MM.1S (cell line): Measurements from ENCODE around the gene NMRAL1.

Experiments
- DNase-seq: peaks from one replicate; pipeline ENCODE4 v3.0.0-alpha.2; 2015
- H2AFZ ChIP-seq: fragments of 300-600 bp; sonication (generic); 2 replicates; pipeline ENCODE4 v1.6.0; 2016; ENCODE audit warnings: antibody characterized with exemption, low read length
- H3F3A ChIP-seq: fragments of 300-600 bp; sonication (generic); 2 replicates; pipeline ENCODE4 v1.6.1; 2016; ENCODE audit warnings: mild to moderate bottlenecking, antibody characterized with exemption, low read length, moderate library complexity, mixed read lengths; ENCODE audit not compliant: insufficient read depth
- H3K27ac ChIP-seq: fragments of 300-600 bp; sonication (generic); 2 replicates; pipeline ENCODE4 v1.5.1; 2016; ENCODE audit warnings: mild to moderate bottlenecking, low read length
- H3K27me3 ChIP-seq: fragments of 300-600 bp; sonication (generic); replicated peaks from 2 replicates; pipeline ENCODE4 v1.6.0; 2016; ENCODE audit warnings: low read length; ENCODE audit not compliant: insufficient read depth
- H3K36me3 ChIP-seq: fragments of 300-600 bp; sonication (generic); replicated peaks from 2 replicates; pipeline ENCODE4 v1.6.1; 2016; ENCODE audit warnings: mild to moderate bottlenecking, low read length, mixed read lengths; ENCODE audit not compliant: insufficient read depth
- H3K4me1 ChIP-seq: fragments of 300-600 bp; sonication (generic); 2 replicates; pipeline ENCODE4 v1.6.1; 2016; ENCODE audit warnings: low read length, mixed read lengths
- H3K4me2 ChIP-seq: fragments of 300-600 bp; sonication (generic); 2 replicates; pipeline ENCODE4 v1.6.0; 2016; ENCODE audit warnings: low read depth, low read length
- H3K4me3 ChIP-seq: fragments of 300-600 bp; sonication (generic); 2 replicates; pipeline ENCODE4 v1.5.1; 2016; ENCODE audit warnings: low read length, mixed read lengths
- H3K79me2 ChIP-seq: fragments of 300-600 bp; sonication (generic); 2 replicates; pipeline ENCODE4 v1.6.1; 2016; ENCODE audit warnings: mixed run types, low read length, mixed read lengths
- H3K9ac ChIP-seq: fragments of 300-600 bp; sonication (generic); 2 replicates; pipeline ENCODE4 v1.6.1; 2016; ENCODE audit warnings: low read length, mixed read lengths
- H3K9me2 ChIP-seq: fragments of 300-600 bp; sonication (generic); replicated peaks from 2 replicates; pipeline ENCODE4 v1.6.1; 2016; ENCODE audit warnings: mild to moderate bottlenecking, low read length, mixed read lengths; ENCODE audit not compliant: insufficient read depth
- H3K9me3 ChIP-seq: fragments of 300-600 bp; sonication (generic); replicated peaks from 2 replicates; pipeline ENCODE4 v1.6.1; 2016; ENCODE audit warnings: mild to moderate bottlenecking, low read length, mixed read lengths; ENCODE audit not compliant: insufficient read depth
- H4K20me1 ChIP-seq: fragments of 300-600 bp; sonication (generic); 2 replicates; pipeline ENCODE4 v1.6.1; 2016; ENCODE audit warnings: mild to moderate bottlenecking, low read length, moderate library complexity, mixed read lengths; ENCODE audit not compliant: insufficient read depth
- CTCF ChIP-seq: fragments of 300-600 bp; sonication (generic); IDR thresholded peaks from 2 replicates; pipeline ENCODE4 v1.5.1; 2016; ENCODE audit warnings: antibody characterized with exemption, low read length, mixed read lengths
- EZH2 ChIP-seq: fragments of 300-600 bp; sonication (generic); optimal IDR thresholded peaks from 2 replicates; pipeline ENCODE3; 2017; ENCODE audit warnings: low read depth, mild to moderate bottlenecking, antibody characterized with exemption, low read length, mixed read lengths
- EZH2phosphoT487 ChIP-seq: fragments of 300-600 bp; sonication (generic); IDR thresholded peaks from 2 replicates; pipeline ENCODE4 v1.6.1; 2018; ENCODE audit warnings: antibody characterized with exemption, low read length

Gene NMRAL1

DNA sequence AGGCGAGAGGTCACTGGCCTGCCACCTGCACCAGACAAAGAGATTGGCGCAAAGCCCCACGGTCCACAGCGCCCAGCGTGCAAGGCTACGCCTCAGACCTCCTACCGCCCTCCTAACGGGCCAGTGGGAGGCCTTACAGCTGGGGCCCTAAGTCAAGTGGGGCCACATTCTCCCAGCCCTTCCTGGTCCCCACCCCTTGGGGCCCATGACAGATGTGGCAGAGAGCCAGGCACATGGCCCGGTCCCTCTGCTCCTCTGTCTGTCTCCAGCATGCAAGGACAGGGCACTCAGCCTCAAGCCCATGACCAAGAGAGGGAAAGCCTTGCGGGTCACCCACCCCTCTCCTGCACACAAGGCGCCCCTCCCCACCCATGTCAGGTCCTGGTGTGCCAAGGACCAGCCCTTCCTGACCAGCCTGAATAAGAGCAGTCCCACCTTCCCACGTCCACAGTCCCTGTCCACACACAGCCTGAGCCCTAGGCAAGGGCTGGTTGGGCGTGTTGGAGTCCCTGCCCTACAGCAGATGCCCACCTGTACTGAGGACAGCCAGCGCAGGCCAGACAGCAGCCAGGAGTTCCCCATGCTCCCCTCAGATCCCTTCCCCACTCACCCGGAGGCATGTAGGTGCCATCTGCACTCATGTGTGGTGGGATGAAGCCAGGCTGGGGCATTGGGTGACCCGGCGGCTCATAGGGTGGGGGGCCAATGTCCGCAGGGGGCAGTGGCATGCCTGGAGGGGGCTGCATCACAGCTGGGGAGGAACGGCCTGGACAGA lies 38.8 kb upstream of the NMRAL1 start:
- no peak for DNase-seq
- peaks cover 73% of the 10 kb centered on the region for H3K79me2 ChIP-seq
- H3K4me1 ChIP-seq = peaks cover 49% of the 10 kb centered on the region
- H3K36me3 ChIP-seq = no peaks in the 10 kb centered on the region
- no peaks in the 10 kb centered on the region for H3K9me2 ChIP-seq
- H2AFZ ChIP-seq = no peak overlapping the region
- H3K9ac ChIP-seq = peak overlapping the region; percentile 72; the same call in 1 of the 2 replicates
- H3F3A ChIP-seq = peaks cover 42% of the 10 kb centered on the region
- H3K27me3 ChIP-seq = no peaks in the 10 kb centered on the region
- TF ChIP-seq CTCF = no peak
- TF ChIP-seq EZH2phosphoT487 = no peak
- no peak for TF ChIP-seq EZH2
- H3K9me3 ChIP-seq = no peaks in the 10 kb centered on the region
- H4K20me1 ChIP-seq = no peaks in the 10 kb centered on the region
- H3K4me3 ChIP-seq = no peak overlapping the region
- peak overlapping the region; percentile 87; the same call in 1 of the 2 replicates for H3K27ac ChIP-seq
- H3K4me2 ChIP-seq = peak overlapping the region; percentile 75

DNA sequence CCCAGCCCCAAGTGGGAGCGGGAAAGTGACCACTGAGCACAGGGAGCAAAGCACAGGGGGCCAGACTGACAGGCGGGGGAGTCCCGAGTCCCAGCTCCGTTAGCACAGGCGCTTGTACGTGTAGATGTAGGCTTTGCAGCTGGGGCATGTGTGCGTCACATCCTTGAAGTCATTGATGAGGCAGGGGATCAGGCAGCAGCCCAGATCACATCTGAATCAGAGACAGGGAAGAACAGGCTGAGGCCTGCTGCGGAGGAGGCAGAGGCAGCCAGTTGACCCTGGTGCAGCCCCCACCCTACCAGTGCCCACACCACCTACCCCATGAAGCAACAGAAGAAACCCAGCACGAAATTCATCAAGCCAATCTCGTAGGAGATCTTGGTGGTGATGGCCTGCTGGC lies 38.0 kb upstream of the NMRAL1 start:
- no peak overlapping the region for H2AFZ ChIP-seq
- H3F3A ChIP-seq = peaks cover 34% of the 10 kb centered on the region
- H3K79me2 ChIP-seq = peaks cover 69% of the 10 kb centered on the region
- H3K4me3 ChIP-seq = no peak overlapping the region
- 0 out of 2 replicates have a peak, but pooled peaks cover 3% of the 10 kb centered on the region for H3K36me3 ChIP-seq
- no peak overlapping the region for H3K9ac ChIP-seq
- H4K20me1 ChIP-seq = no peaks in the 10 kb centered on the region
- no peaks in the 10 kb centered on the region for H3K9me2 ChIP-seq
- no peak overlapping the region for H3K4me2 ChIP-seq
- H3K27ac ChIP-seq = no peak overlapping the region
- no peak for DNase-seq
- peaks cover 41% of the 10 kb centered on the region for H3K4me1 ChIP-seq
- H3K27me3 ChIP-seq = no peaks in the 10 kb centered on the region
- no peak for TF ChIP-seq CTCF
- TF ChIP-seq EZH2phosphoT487 = no peak
- TF ChIP-seq EZH2 = no peak
- H3K9me3 ChIP-seq = no peaks in the 10 kb centered on the region

GRCh38 chr16:4511441-4512082 lies 37.1 kb upstream of the NMRAL1 start:
- Histone ChIP-seq H3K4me2 (no peak overlapping the region), H3K27me3 (no peaks in the 10 kb centered on the region), H3K36me3 (0 out of 2 replicates have a peak, but pooled peaks cover 4% of the 10 kb centered on the region), H3K9me3 (no peaks in the 10 kb centered on the region), H3K4me3 (no peak overlapping the region), H4K20me1 (no peaks in the 10 kb centered on the region), H3K4me1 (peaks cover 35% of the 10 kb centered on the region), H3K79me2 (peaks cover 60% of the 10 kb centered on the region), H3K9ac (no peak overlapping the region), H2AFZ (no peak overlapping the region), H3K27ac (no peak overlapping the region), H3F3A (peaks cover 33% of the 10 kb centered on the region), H3K9me2 (no peaks in the 10 kb centered on the region)
- DNase-seq = peak; percentile 10
- TF ChIP-seq CTCF (peak; percentile 36), EZH2phosphoT487 (no peak), EZH2 (no peak)
